ENCODE data around the gene KCNK2.

DNA sequence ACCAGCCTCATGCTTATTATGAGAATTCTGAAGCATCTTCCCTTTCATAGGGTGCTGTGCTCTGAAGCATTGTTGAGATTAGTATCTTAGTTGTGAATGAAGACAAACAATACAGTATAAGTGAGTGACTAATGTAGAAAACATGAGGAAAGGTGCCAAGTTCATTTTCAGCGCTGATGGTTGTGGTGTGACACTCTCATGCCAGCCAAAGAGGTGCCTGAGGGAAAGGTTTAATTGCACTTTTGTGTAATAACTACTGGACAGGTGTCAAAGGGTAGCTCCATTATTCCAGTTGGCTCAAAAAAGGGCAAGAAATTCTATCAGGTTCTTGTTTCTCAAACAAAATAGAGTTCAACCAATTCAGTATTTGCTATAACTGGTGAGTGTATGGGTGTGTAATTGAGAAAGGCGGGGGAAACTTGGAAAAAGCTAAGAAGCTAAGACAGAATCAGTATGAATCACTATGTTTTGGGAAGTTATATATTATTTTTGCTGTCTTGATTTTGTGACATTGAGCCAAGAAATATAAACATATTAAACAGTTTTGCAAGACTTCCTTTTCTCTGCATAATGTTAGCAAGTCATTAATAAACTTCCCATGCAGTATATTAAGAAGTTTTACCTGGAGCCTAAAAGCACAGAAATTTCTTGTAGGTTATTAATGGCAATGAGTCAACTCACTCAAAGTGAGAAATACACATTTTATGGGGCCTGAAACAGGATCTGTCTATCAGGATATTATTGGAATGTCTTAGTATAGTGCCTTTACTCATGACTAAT, 31.8 kb downstream of the KCNK2 start:
- TF ChIP-seq, protein P1, sequence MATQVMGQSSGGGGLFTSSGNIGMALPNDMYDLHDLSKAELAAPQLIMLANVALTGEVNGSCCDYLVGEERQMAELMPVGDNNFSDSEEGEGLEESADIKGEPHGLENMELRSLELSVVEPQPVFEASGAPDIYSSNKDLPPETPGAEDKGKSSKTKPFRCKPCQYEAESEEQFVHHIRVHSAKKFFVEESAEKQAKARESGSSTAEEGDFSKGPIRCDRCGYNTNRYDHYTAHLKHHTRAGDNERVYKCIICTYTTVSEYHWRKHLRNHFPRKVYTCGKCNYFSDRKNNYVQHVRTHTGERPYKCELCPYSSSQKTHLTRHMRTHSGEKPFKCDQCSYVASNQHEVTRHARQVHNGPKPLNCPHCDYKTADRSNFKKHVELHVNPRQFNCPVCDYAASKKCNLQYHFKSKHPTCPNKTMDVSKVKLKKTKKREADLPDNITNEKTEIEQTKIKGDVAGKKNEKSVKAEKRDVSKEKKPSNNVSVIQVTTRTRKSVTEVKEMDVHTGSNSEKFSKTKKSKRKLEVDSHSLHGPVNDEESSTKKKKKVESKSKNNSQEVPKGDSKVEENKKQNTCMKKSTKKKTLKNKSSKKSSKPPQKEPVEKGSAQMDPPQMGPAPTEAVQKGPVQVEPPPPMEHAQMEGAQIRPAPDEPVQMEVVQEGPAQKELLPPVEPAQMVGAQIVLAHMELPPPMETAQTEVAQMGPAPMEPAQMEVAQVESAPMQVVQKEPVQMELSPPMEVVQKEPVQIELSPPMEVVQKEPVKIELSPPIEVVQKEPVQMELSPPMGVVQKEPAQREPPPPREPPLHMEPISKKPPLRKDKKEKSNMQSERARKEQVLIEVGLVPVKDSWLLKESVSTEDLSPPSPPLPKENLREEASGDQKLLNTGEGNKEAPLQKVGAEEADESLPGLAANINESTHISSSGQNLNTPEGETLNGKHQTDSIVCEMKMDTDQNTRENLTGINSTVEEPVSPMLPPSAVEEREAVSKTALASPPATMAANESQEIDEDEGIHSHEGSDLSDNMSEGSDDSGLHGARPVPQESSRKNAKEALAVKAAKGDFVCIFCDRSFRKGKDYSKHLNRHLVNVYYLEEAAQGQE (IDR thresholded peaks at IDR 0.05; ENCODE audit: insufficient replicate concordance, low read depth), result no peak
- TF ChIP-seq, protein P2, sequence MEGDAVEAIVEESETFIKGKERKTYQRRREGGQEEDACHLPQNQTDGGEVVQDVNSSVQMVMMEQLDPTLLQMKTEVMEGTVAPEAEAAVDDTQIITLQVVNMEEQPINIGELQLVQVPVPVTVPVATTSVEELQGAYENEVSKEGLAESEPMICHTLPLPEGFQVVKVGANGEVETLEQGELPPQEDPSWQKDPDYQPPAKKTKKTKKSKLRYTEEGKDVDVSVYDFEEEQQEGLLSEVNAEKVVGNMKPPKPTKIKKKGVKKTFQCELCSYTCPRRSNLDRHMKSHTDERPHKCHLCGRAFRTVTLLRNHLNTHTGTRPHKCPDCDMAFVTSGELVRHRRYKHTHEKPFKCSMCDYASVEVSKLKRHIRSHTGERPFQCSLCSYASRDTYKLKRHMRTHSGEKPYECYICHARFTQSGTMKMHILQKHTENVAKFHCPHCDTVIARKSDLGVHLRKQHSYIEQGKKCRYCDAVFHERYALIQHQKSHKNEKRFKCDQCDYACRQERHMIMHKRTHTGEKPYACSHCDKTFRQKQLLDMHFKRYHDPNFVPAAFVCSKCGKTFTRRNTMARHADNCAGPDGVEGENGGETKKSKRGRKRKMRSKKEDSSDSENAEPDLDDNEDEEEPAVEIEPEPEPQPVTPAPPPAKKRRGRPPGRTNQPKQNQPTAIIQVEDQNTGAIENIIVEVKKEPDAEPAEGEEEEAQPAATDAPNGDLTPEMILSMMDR (IDR thresholded peaks at IDR 0.05; ENCODE audit: insufficient read depth, low read length), result no peak
